ENCODE measurements around the gene BCAS3.

DNA sequence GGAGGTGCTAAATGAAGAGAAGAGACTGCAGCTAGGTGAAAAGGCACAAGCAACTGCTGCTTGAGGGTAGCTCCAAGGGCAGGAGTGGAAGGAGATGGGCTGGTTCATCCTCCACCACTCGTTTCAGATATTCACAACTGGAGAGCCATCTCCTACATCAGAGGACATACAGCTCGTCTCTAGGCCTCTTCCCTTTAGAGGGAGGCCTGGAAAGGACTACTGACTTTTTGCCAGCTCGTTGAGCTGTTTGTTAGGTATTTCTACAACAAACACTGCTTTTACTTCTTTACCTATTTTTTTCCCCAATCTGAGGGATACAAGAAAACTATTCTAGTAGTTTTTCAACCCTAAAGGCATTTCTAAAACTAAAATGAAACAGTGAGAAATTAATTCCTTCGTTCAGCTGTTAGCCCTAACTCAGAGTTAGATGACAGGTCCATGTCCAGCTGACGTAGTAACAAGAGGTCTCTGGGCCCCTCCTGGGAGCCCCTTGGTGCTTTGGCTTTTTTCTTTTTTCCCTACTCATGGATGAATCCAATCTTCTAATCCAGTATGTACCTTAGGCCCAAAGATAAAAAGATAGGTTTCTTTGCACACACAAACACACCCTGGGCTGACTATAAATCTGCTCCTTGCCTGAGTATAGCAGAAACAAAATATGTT, 674.2 kb downstream of the BCAS3 start:
- TF ChIP-seq, protein P1, sequence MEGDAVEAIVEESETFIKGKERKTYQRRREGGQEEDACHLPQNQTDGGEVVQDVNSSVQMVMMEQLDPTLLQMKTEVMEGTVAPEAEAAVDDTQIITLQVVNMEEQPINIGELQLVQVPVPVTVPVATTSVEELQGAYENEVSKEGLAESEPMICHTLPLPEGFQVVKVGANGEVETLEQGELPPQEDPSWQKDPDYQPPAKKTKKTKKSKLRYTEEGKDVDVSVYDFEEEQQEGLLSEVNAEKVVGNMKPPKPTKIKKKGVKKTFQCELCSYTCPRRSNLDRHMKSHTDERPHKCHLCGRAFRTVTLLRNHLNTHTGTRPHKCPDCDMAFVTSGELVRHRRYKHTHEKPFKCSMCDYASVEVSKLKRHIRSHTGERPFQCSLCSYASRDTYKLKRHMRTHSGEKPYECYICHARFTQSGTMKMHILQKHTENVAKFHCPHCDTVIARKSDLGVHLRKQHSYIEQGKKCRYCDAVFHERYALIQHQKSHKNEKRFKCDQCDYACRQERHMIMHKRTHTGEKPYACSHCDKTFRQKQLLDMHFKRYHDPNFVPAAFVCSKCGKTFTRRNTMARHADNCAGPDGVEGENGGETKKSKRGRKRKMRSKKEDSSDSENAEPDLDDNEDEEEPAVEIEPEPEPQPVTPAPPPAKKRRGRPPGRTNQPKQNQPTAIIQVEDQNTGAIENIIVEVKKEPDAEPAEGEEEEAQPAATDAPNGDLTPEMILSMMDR (IDR thresholded peaks at IDR 0.05), result no peak
- TF ChIP-seq EP300 (IDR thresholded peaks at IDR 0.05; ENCODE audit: low read depth) (no peak), POLR2AphosphoS5 (IDR thresholded peaks at IDR 0.05) (no peak)

All from transverse colon (tissue), 4 donors.